SK-N-DZ (cell line): ENCODE data around the gene MAPK8IP3.

Source experiments
- DNase-seq: peaks from one replicate; pipeline ENCODE4 v3.0.0-alpha.2; 2015; ENCODE audit warnings: low spot score

The MAPK8IP3 gene

DNA sequence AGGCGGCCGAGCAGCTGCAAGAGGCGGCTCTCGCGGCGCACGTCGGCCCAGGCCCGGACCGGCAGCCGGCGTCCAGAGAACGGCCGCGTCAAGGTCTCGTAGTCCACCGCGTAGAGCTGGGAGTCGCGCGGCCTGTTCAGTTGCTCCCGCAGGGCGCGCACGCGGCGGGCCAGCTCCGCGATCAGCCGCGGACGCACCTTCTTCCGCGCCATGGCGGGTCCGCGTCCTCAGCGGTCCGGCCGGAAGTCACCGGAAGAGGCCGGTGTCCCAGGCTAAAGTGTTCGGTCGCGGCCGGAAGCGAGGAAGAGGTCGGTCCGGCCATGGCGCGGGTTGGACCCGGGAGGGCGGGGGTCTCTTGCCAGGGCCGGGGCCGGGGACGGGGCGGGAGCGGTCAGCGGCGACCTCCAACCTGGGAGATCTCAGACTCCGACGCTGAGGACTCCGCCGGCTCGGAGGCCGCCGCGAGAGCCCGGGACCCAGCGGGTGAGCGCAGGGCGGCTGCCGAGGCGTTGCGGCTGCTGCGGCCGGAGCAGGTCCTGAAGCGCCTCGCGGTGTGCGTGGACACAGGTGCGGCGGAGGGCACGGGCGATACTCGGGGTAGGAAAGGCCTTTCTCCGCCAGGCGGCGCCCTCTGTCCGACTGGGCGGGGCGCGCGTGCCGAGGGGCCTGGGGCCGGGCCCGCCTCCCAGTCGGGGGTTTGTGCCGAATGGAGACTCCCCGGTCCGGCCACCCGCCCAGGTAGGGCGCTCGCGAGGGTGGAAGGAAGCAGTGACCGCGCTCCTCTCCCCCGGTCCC lies 67.1 kb downstream of the MAPK8IP3 start, which contains the start of gene MRPS34:
Gene MRPS34, minus strand, starts transcription at position 227 of the 795 bp plus-strand sequence. Its CDS starts 15 bp downstream, at position 212.
- DNase-seq = peak; percentile 91

DNA sequence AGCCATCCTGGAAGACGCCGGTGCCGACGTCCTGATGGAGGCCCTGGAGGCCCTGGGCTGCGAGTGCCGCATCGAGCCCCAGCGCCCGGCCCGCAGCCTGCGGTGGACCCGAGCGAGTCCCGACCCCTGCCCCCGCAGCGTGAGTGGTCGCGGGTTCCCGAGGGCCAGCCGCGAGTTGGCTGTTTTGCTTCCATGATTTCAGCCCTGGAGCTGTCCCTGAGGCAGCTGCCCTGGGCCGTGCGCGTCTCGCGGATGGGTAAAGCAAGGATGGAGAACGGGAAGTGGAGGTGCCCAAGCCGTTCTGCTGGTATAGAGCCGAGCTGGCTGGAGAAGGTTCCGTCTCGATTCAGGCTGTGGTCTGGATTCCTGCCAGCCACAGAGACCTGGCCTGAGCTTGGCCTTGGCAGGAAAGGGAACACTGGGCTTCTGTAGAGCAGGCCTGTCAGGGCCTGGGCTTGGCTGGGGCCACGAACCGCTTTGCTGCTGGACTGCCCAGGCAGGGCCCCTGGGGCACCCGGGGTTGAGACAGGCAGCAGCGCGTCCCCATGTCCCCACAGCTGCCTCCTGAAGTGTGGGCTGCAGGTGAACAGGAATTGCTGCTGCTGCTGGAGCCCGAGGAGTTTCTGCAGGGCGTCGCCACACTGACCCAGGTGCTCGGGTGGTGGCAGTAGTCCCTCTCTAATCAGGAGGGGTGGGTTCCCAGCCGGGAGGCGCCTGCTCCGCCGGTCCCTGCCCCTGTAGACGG lies 67.9 kb downstream of the MAPK8IP3 start:
- no peak for DNase-seq

DNA sequence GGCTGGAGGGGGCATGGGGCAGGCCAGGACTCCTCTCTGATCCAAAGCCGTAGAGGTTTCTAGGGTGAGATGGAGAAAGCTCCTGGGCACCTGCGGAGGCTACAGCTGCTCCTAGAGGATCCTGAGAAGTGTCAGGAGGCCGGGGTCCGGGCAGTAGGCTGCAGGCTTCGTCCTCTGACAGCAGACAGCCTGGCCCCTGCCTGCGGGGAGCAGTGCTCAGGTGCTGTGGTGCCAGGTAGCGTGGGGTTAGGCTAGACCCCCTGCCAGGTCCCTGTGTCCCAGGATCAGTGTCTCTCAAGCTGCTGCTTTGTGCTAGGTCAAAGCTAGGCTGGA lies 68.4 kb downstream of the MAPK8IP3 start:
- DNase-seq = no peak

DNA sequence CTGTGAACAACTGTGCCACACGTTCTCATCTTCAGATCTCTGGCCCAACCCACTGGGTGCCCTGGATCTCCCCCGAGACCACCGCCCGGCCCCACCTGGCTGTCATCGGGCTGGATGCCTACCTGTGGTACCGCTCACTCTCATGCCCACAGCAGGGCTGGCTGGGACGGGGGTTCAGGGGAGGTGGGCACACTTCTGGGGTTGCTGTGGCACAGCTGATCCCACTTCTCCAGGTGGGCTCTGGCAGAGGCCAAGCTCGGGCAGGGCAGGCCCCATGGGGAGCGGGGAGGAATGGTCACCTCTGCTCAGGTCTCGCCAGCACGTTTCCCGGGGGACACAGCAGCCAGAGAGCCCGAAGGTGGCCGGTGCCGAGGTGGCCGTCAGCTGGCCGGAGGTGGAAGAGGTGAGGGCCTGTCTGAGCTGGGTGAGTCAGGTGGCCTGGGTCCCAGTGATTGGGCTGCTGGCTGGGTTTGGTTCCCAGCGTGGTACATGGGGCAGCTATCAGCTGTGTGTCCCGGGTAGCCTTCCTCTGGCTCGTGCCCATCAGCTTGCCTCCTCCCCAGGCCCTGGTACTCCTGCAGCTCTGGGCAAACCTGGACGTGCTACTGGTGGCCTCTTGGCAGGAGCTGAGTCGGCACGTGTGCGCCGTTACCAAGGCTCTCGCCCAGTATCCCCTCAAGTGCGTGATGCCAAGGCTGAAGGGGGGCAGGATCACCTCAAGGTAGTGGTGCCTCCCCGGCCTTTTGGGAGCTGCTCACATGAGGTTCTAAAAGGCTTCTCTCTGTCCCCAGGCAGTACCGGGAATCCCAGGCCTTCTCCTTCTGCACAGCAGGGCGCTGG lies 69.2 kb downstream of the MAPK8IP3 start:
- DNase-seq = no peak

DNA sequence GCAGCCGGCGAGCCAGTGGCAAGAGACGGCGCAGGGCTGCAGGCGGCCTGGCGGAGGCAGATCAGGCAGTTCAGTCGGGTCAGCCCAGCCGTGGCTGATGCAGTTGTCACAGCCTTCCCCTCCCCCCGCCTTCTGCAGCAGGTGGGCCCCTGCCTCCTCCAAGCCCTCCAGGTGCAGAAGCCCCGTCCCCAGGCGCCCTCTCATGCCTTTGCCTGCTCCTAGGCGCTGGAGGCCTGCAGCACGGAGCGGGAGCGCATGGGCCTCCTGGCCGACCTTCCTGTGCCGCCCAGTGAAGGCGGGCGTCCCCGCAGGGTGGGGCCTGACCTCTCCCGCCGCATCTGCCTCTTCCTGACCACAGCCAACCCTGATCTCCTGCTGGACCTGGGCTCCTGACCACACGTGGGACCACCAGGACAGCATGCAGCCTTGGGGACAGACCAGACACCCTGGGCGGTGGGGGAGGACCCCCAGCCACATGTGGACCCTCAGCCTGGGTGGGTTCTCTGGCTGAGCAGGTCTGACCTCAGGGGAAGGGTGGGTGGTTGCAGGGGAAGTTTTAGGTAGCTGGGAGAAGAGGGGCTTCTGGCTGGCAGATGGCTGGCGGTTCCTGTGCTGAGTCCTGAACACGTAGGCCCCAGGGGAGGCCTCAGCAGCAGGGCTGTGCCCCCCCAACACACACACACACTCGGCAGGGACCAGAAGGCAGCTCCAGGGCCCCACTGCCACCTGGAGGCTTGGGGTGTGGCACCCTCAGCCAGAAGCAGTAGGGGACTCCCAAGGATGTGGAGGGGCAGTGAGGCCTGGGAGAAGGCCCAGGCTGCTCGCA lies 70.1 kb downstream of the MAPK8IP3 start:
- DNase-seq = no peak

DNA sequence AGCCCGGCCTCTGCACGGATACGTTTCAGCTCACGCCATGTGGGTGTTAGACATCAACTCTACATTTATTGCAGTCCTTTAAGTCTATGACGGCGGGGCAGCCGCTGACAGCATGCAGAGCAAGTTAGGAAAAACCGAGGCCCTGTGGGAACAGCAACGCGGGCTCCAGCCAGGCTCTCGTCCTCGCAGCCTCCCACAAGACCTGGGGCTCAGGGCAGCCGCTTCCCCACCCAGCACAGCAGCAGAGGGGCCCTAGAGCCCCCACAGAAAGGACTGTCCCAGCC lies 70.6 kb downstream of the MAPK8IP3 start:
- DNase-seq = no peak

DNA sequence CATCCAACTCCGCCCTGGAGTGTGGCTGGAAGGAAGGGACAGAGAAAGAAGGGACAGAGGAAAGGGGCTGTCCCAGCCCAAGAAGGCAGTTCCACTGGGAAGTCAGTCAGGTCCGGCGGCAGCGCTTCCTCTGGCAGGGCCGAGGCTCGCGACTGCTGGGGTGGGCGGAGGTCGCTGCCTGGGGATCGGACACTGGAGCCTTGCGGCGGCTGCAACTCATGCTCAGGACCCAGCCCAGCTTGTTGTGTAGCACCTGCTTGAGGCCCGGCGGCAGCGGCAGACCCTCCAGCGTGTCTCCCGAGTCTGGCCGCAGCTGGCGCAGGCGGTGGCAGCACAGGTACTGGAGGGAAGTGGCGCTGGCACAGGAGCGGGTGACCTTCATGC lies 71.0 kb downstream of the MAPK8IP3 start:
- DNase-seq = no peak

DNA sequence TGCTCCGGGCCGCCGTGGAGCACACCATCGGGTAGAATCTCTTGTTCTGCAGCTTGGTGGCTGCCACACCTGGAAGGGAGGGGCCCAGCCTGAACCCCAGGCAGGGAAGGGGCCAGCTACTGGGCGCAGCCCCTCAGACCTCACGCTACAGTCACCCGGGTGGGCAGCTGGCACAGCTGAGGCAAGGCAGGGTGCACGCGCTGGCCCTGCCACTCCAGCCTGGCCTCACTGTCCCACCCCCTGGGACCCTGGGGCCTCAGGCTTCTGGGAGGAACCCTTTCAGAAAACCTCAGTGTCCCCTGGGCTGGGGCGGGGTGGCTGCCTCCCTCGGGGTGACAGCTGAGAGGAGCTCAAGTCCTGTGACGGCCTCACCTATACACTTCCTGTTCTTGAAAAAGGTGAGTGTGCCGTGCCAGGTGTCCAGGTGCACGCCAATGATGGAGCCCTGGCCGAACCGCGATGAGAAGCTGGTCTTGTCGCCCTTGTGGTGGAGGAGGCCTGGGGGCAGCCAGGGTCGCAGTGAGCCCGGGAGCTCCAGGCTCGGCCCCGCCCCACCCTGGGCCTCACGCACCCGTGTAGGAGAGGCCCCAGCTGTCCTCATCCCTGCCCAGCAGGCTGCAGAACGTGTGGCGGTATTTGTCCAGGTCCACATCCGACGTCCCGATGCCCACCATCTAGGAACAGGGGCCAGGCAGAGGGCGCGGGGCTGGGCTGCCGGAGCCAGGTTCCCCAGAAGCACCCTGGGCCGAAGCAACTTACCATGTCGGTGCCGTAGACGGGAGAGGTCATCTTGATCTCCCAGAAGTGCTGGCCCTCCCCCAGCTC lies 71.6 kb downstream of the MAPK8IP3 start:
- no peak for DNase-seq

DNA sequence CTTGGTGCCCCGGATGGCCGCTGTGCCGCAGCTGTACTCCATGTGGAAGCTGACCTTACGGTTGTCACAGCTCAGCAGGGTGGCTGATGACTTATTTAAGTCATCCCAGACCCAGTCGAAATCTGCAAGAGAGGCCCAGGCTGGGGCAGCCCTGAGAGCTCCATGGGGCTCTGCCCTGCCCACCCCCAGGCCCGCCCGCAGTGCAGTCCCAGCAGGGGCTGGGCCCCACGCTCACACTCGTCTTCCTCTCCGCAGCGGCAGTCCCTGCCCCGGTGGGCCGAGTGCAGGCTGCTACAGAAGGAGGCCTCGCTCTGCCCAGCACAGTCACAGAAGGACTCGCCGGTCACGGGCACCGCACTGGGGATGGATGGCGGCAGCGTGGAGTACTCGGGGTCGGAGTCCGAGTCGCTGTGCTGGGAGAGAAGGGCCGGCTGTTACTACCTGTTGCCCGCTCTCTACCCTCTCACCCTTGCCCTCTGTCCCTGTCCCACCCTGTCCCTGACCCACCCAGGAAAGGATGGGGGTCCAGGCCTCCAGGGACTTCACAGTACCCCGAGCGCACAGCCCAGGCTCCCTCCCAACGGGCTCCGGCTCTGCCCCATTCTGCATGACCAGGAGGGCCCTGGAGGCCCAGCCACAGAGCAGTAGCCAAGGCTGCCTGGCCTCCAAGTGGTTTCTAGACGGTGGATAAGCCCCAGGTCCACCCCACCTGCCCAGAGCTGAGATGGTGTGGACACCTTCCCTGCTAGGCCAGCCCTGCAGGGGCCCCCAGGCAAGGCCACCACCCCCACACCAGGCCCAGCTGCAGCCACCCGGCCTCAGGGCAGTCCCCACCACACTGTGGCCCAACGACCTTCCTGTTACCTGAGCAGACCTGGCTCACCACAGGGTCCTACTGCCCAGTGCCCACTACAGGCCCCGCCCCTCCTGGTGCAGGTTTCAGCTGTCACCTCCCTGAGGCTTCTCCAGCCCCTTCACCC lies 72.5 kb downstream of the MAPK8IP3 start:
- no peak for DNase-seq

DNA sequence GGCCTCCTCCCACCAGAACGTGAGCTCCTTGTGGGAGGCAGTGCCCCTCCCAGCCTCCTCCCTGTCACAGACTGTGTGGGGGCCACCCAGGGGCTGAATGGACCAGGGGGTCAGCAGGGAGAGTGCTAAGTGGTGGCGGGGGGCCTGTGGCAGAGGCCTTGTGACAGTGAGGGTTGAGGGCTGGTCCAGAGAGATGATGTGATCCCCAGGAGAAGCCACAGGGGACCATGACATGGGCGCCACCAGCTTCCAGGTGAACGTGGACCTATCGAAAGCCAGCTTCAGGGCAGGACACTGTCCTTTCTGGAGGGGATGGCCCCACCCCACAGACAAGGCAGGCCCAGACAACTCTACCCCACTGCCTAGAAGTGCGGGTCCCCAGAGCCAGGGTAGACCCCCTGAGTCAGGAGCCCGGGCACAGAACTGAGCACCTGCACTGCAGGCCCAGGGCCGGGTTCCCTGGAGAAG lies 73.3 kb downstream of the MAPK8IP3 start:
- DNase-seq = no peak

DNA sequence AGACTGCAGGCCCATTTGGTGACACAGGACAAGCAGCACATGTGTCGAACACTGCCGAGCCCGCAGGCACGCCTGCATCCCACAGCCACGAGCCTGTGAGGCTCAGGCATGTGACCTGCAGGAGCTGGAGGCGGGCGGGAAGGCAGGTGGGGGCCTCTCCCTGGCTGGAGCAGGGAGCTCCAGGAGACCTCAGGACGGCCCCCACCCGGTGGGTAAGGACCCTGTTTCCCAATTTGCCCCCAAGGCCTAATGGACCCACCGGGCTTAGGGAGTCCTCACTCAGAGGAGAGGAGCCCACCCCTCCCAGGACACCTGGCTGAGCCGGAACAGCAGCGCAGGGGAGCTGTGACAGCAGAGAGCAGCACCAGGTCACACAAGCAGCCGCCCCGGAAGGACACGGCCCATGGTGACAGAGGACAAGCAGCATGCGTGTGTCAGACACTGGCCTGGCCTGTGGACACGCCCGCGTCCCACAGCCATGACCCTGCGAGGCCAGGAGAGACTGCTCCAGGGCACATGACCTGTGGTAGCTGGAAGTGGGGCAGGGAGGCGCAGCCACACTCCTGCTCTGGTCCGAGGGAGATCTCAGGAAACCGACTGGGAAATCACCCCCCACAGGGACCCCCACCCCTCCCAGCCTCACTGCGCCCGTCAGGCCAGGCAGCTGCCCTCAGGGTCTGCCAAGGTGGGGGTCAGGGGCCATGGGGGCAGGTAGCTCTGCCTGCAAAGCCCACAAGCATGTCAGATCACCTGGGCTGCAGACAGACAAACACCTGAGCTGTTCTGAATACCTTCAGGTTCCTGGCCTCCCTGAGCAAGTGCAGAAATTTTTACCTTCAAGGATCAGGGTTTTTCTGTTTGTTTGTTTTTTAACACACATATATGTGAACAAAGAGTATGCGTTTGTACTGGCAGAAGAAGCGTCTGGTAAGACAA lies 74.0 kb downstream of the MAPK8IP3 start:
- DNase-seq = no peak

DNA sequence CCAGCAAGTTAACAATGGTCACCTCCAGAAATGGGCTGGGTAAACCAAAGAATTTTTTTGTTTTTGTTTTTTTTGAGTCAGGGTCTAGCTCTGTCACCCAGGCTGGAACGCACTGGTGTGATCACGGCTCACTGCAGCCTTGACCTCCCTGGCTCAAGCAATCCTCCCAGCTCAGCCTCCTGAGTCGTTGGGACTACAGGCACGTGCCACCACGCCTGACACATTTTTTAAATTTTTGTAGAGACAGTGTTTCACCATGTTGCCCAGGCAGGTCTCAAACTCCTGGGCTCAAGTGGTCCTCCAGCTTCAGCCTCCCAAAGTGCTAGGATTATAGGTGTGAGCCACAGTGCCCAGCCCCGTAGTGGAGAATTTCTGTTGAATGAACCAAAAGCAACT lies 74.7 kb downstream of the MAPK8IP3 start:
- no peak for DNase-seq

DNA sequence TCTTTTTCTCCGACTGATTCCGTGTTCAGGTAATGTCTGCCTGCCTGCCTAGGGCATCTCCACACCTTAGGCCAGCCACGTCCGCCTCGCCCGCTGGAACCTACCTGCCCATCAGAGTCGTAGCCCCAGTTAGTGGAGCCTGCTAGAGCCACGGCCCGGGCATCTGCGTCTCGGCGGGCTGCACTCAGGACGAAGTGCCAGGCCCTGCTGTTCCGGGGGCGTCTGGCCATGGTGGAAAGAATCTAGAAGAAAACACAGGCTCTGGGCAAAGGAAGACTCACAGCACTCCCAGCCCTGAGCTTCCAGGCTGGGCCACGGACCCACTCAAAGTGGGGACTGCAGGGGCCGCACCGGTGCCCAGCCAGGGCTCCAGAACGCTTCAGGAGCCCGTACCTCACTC lies 75.3 kb downstream of the MAPK8IP3 start:
- DNase-seq = no peak

DNA sequence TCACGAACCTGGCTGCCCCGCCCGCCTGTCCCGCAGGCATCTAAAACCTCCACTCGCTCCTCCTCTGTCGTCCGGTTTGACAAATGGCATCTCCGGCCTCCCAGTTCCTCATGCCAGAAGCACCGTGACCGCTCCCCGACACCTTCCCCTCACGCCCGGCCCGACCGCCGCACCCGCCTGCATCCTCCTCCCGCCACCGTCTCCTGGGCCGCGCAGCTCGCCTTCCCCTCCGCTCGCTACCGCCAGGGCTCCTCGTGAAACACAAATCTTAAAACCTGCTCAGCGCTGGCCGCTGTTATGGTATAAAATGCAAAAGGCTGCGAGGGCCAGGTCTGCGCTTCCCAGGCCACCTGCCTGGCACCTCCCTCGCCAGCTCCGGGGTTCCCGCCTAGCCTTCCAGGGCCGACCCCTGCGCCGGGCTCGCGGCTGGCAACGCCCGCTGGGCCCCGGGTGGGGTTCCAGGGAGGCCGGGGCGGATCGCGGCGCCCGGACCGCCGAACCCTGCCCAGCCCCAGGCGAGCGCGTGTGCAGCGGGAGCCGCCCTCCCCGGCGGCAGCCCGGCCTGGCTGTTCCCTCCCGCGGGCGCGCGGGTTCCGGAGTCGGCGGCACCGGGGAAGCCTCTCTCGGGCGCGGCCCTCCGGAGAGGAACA lies 75.9 kb downstream of the MAPK8IP3 start:
- no peak for DNase-seq

DNA sequence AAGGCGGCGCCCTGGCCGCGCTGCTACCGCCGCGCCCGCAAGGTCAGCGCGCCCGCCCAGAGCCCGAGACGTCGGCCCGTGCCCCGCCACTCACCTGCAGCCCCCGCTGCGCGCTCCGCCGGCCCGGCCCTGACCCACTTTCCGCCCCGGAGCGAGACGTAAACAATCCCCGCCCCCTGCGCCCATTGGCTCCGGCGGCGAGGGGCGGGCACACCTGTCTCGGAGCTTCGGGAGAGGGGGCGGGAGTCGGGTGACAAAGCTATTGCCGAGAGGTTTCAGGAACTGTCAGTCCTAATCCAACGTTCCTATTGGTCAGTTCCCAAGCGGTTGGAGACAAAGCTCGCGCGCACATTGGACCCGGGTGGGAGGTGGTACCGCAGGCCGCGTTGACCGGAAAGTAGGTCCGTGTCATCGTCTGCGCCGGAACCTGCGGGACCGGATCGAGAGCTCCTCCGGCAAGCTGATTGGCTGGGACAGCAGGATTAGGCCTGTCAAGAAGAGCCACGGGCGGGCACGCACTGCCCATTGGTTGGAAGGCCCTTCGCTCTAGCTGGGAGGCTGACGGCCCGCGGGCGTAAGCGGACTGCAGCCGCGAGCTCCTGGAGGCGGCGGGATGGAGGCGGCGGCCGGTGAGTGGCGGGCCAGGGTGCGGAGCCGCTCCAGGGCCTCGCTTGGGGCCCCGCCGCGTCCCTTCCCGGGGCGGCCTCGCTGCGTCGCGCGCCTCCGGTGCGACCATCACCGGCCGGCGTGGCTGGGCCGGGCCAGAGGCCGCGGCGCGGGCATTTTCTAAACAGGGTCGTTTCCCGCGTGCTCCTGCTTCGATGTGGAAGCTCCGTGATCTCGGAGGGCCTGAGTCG lies 76.6 kb downstream of the MAPK8IP3 start, which contains the start of the genes NUBP2 and SPSB3:
Gene NUBP2, plus strand, starts transcription at position 553 of the 857 bp plus-strand sequence. Its CDS starts 61 bp downstream, at position 614.
Gene SPSB3, minus strand, starts transcription at position 164 of the 857 bp plus-strand sequence. CDS start 1,088 bp downstream, outside the sequence.
- DNase-seq = peak; percentile 100
